Loucy (cell line): ENCODE results near the gene TSPEAR.

Source experiments
- H2AFZ ChIP-seq: fragments of 200-600 bp; sonication (generic); 2 replicates; pipeline ENCODE4 v1.6.0; 2016; ENCODE audit warnings: antibody characterized with exemption, mild to moderate bottlenecking, low read length, moderate library complexity
- H3F3A ChIP-seq: fragments of 200-600 bp; 2 replicates; pipeline ENCODE4 v1.6.0; 2016; ENCODE audit warnings: antibody characterized with exemption, low read depth, mild to moderate bottlenecking
- H3K27me3 ChIP-seq: fragments of 200-600 bp; sonication (generic); 2 replicates; pipeline ENCODE4 v1.6.1; 2014; ENCODE audit warnings: low read length, mild to moderate bottlenecking; ENCODE audit not compliant: insufficient read depth, poor library complexity, severe bottlenecking
- H3K36me3 ChIP-seq: fragments of 200-600 bp; sonication (generic); 2 replicates; pipeline ENCODE4 v1.6.1; 2016; ENCODE audit warnings: low read length; ENCODE audit not compliant: insufficient read depth
- H3K4me1 ChIP-seq: fragments of 200-600 bp; sonication (generic); 2 replicates; pipeline ENCODE4 v1.5.1; 2014; ENCODE audit warnings: low read length, mild to moderate bottlenecking; ENCODE audit not compliant: insufficient read depth, poor library complexity, severe bottlenecking
- H3K4me2 ChIP-seq: fragments of 200-600 bp; sonication (generic); 2 replicates; pipeline ENCODE4 v1.6.0; 2014; ENCODE audit warnings: antibody characterized with exemption, low read length, low read depth, mild to moderate bottlenecking; ENCODE audit not compliant: poor library complexity, severe bottlenecking
- H3K4me3 ChIP-seq: fragments of 200-600 bp; sonication (generic); 2 replicates; pipeline ENCODE4 v1.5.1; 2014; ENCODE audit warnings: low read length, mild to moderate bottlenecking, mixed read lengths; ENCODE audit not compliant: poor library complexity, severe bottlenecking
- H3K79me2 ChIP-seq: fragments of 200-600 bp; sonication (generic); 2 replicates; pipeline ENCODE4 v1.6.1; 2014; ENCODE audit warnings: low read length; ENCODE audit not compliant: insufficient read depth
- H3K9ac ChIP-seq: fragments of 200-600 bp; sonication (generic); 2 replicates; pipeline ENCODE4 v1.6.0; 2014; ENCODE audit warnings: mild to moderate bottlenecking, low read depth, low read length, moderate library complexity; ENCODE audit not compliant: poor library complexity, severe bottlenecking
- H3K9me2 ChIP-seq: fragments of 200-600 bp; sonication (generic); replicated peaks from 2 replicates; pipeline ENCODE4 v1.6.1; 2016; ENCODE audit warnings: low read depth, low read length, mixed read lengths
- H3K9me3 ChIP-seq: fragments of 200-600 bp; sonication (generic); 2 replicates; pipeline ENCODE4 v1.6.1; 2014; ENCODE audit warnings: mild to moderate bottlenecking, antibody characterized with exemption, low read length, low read depth; ENCODE audit not compliant: insufficient read depth
- H4K20me1 ChIP-seq: fragments of 200-600 bp; sonication (generic); 2 replicates; pipeline ENCODE4 v1.6.0; 2014; ENCODE audit warnings: antibody characterized with exemption, low read length, mild to moderate bottlenecking; ENCODE audit not compliant: insufficient read depth, poor library complexity, severe bottlenecking
- EZH2phosphoT487 ChIP-seq: fragments of 200-600 bp; IDR thresholded peaks from 2 replicates; pipeline ENCODE4 v1.6.1; 2018; ENCODE audit warnings: antibody characterized with exemption, mild to moderate bottlenecking, moderate library complexity, borderline replicate concordance
- TF ChIP-seq, protein P1 (sequence below): fragments of 200-600 bp; sonication (generic); conservative IDR thresholded peaks from 2 replicates; pipeline ENCODE4 v1.5.1; 2014; ENCODE audit warnings: mild to moderate bottlenecking, antibody characterized with exemption, low read length

The TSPEAR gene

DNA sequence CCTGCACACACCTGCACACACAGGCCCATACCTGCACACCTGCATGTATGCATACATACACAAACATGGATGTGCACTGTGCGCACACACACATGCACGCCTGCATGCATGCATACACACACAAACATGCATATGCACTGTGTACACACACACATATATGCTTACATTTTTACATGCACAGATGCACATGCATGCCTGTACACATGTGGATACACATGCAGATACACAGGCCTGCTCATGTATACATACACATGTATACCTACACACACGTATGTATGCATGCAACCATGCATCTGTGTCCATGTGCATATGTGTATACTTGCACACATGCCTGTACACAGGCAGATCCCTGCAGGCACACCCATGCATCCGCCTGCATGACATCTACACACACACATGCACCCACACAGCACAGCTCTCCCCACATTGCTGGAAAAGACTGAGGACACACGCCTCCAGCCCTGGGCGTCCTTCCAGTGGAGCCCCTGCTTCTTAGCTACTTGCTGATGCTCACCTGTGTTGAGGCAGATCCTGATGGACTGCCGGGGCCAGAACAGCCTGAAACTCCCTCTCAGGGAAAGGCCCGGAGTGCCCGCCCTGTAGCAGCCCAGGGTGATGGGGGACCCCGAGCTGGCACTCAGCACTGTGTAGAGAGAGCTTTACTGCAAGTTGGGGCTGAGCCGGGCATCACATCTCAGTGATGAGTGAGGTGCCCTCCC, 200.0 kb downstream of the TSPEAR start:
- Histone ChIP-seq H3K36me3 (no peaks in the 10 kb centered on the region), H3K27me3 (no peaks in the 10 kb centered on the region), H3K9me3 (no peaks in the 10 kb centered on the region), H3K4me3 (no peak overlapping the region), H3K79me2 (no peaks in the 10 kb centered on the region), H3F3A (no peaks in the 10 kb centered on the region), H4K20me1 (no peaks in the 10 kb centered on the region), H3K9ac (no peak overlapping the region), H3K9me2 (no peaks in the 10 kb centered on the region), H3K4me1 (no peaks in the 10 kb centered on the region), H2AFZ (no peak overlapping the region), H3K4me2 (no peak overlapping the region)
- TF ChIP-seq, protein P1, sequence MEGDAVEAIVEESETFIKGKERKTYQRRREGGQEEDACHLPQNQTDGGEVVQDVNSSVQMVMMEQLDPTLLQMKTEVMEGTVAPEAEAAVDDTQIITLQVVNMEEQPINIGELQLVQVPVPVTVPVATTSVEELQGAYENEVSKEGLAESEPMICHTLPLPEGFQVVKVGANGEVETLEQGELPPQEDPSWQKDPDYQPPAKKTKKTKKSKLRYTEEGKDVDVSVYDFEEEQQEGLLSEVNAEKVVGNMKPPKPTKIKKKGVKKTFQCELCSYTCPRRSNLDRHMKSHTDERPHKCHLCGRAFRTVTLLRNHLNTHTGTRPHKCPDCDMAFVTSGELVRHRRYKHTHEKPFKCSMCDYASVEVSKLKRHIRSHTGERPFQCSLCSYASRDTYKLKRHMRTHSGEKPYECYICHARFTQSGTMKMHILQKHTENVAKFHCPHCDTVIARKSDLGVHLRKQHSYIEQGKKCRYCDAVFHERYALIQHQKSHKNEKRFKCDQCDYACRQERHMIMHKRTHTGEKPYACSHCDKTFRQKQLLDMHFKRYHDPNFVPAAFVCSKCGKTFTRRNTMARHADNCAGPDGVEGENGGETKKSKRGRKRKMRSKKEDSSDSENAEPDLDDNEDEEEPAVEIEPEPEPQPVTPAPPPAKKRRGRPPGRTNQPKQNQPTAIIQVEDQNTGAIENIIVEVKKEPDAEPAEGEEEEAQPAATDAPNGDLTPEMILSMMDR, result no peak
- TF ChIP-seq EZH2phosphoT487, result no peak

DNA sequence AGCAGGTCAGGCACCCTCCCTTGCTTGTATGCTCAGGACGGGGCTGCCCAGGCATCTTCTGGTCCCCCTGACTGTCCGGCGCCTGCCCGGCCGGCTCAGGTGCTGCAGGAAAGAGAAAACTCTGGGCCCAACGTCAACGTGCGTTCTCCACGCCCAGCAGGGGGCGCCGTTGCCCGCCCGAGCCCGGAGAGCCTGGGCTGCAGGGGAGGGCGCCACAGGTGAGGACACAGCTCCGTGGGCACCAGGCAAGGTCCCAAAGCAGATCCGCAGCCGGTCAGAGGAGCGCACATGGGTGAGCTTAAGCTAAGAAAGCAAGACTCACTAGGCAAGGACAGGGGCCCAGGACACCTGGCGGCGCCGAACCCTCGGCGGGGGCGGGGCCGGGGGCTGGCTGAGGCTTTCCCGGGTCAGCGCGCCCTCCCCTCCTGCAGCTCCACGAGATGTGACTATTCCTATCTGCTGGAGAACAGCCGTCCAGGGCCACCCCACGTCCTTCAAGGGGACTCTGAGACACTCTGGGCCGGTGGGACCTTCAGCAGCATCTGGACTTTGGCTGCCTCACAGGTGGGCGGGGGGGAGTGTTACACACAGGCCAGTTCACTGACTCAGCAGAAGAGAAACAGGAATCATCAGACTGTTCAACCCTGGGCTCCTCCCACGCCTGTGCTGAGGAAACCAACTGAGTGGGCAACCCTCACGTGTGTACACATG, 200.7 kb downstream of the TSPEAR start:
- H4K20me1 ChIP-seq, result no peaks in the 10 kb centered on the region
- no peak overlapping the region for H3K9ac ChIP-seq
- H3K4me2 ChIP-seq, result peak overlapping the region; percentile 4
- H3K36me3 ChIP-seq, result no peaks in the 10 kb centered on the region
- no peaks in the 10 kb centered on the region for H3K27me3 ChIP-seq
- 0 out of 2 replicates have a peak overlapping the region, but pooled peaks have one; percentile 3 for H2AFZ ChIP-seq
- peak overlapping the region; percentile 7 for H3K4me3 ChIP-seq
- TF ChIP-seq, protein P1, result peak; percentile 77
- no peak for TF ChIP-seq EZH2phosphoT487
- no peaks in the 10 kb centered on the region for H3K9me2 ChIP-seq
- no peaks in the 10 kb centered on the region for H3K9me3 ChIP-seq
- no peaks in the 10 kb centered on the region for H3K79me2 ChIP-seq
- no peaks in the 10 kb centered on the region for H3F3A ChIP-seq
- H3K4me1 ChIP-seq, result no peaks in the 10 kb centered on the region

DNA sequence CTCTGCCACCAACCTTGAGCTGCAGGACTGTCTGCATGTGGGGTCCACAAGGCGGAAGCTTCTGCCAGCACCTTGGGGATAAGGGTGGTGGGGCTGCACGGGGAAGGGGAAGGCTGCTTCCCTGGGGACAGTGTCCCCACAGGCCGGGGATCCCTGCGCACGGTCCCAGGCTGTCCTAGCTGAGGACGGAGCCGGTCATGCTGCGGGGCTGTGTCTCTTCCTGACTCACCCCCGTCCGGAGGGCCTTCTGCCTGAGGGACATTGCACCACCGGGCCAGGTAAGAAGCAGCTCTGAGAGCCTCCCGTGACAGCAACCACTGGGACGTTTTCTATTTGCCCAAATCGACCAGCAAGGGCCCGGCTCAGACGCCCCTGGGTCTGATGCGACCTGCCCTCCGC, 201.3 kb downstream of the TSPEAR start:
- no peaks in the 10 kb centered on the region for H4K20me1 ChIP-seq
- H3K4me1 ChIP-seq, result no peaks in the 10 kb centered on the region
- no peak for TF ChIP-seq EZH2phosphoT487
- TF ChIP-seq, protein P1, result no peak
- no peaks in the 10 kb centered on the region for H3K9me2 ChIP-seq
- no peaks in the 10 kb centered on the region for H3F3A ChIP-seq
- no peaks in the 10 kb centered on the region for H3K79me2 ChIP-seq
- H3K4me3 ChIP-seq, result no peak overlapping the region
- no peak overlapping the region for H3K9ac ChIP-seq
- H3K27me3 ChIP-seq, result no peaks in the 10 kb centered on the region
- H3K9me3 ChIP-seq, result no peaks in the 10 kb centered on the region
- H3K36me3 ChIP-seq, result no peaks in the 10 kb centered on the region
- no peak overlapping the region for H2AFZ ChIP-seq
- peak overlapping the region; percentile 4 for H3K4me2 ChIP-seq
